SHP77 treated with DMSO at 0.1 percent for 48 hours (cell line): ENCODE measurements around the gene CDK5RAP3.
"Not testable (repeated sequence)": the region's sequence is repeated elsewhere in the genome, so short reads cannot be mapped to it uniquely, and the experiment has no call there.

Experiments
- DNase-seq: peaks from one replicate; lab custom pipeline; 2025; lab: John Stamatoyannopoulos, UW

The CDK5RAP3 gene

GRCh38 chr17:47975823-47976205 is 4.9 kb downstream of the CDK5RAP3 start:
- no peak for DNase-seq

GRCh38 chr17:47978324-47978723 is 7.4 kb downstream of the CDK5RAP3 start:
- no peak for DNase-seq

- DNase-seq, result no peak
Measured at GRCh38 chr17:47980541-47980940, 9.6 kb downstream of the CDK5RAP3 start.

- DNase-seq, result no peak
Measured at GRCh38 chr17:47981462-47981861, 10.5 kb downstream of the CDK5RAP3 start.

- DNase-seq, result no peak
Measured at GRCh38 chr17:47982091-47982617, 11.2 kb downstream of the CDK5RAP3 start.

- no peak for DNase-seq
Measured at GRCh38 chr17:47982645-47983390, 11.9 kb downstream of the CDK5RAP3 start.

GRCh38 chr17:47983492-47984223 is 12.7 kb downstream of the CDK5RAP3 start:
- DNase-seq, result no peak

GRCh38 chr17:47986520-47986919 is 15.6 kb downstream of the CDK5RAP3 start:
- DNase-seq, result no peak

GRCh38 chr17:47987240-47987835 is 16.4 kb downstream of the CDK5RAP3 start:
- DNase-seq, result peak; percentile 31

GRCh38 chr17:47988445-47988844 is 17.5 kb downstream of the CDK5RAP3 start:
- DNase-seq, result not testable (repeated sequence)

GRCh38 chr17:47989159-47989558 is 18.2 kb downstream of the CDK5RAP3 start:
- DNase-seq, result no peak

- DNase-seq, result no peak
Measured at GRCh38 chr17:47989700-47990099, 18.8 kb downstream of the CDK5RAP3 start.

- no peak for DNase-seq
Measured at GRCh38 chr17:47990962-47991731, 20.2 kb downstream of the CDK5RAP3 start.

- DNase-seq, result no peak
Measured at GRCh38 chr17:47992216-47992615, 21.3 kb downstream of the CDK5RAP3 start.

- no peak for DNase-seq
Measured at GRCh38 chr17:47993031-47993564, 22.2 kb downstream of the CDK5RAP3 start.

GRCh38 chr17:47993964-47994363 is 23.1 kb downstream of the CDK5RAP3 start:
- no peak for DNase-seq

- no peak for DNase-seq
Measured at GRCh38 chr17:47994724-47995123, 23.8 kb downstream of the CDK5RAP3 start.

- DNase-seq, result no peak
Measured at GRCh38 chr17:47995241-47995935, 24.5 kb downstream of the CDK5RAP3 start.

GRCh38 chr17:47996201-47996600 is 25.3 kb downstream of the CDK5RAP3 start:
- no peak for DNase-seq

- DNase-seq, result no peak
Measured at GRCh38 chr17:47997586-47997985, 26.7 kb downstream of the CDK5RAP3 start.

- DNase-seq, result no peak
Measured at GRCh38 chr17:47998044-47998443, 27.1 kb downstream of the CDK5RAP3 start.
